Stimulated activated CD4-positive, alpha-beta T cell treated with anti-CD3 and anti-CD28 coated beads, TNF-alpha, amount 100 ng/mL, for 24 hours (primary cell): ENCODE measurements around the gene OTC.

ENCODE experiments used
- DNase-seq, 3 experiments: peaks; one replicate each; pipeline ENCODE4 v3.0.0-alpha.2; 2020; ENCODE audit warnings: low read depth in 3 of 3

OTC gene

DNA sequence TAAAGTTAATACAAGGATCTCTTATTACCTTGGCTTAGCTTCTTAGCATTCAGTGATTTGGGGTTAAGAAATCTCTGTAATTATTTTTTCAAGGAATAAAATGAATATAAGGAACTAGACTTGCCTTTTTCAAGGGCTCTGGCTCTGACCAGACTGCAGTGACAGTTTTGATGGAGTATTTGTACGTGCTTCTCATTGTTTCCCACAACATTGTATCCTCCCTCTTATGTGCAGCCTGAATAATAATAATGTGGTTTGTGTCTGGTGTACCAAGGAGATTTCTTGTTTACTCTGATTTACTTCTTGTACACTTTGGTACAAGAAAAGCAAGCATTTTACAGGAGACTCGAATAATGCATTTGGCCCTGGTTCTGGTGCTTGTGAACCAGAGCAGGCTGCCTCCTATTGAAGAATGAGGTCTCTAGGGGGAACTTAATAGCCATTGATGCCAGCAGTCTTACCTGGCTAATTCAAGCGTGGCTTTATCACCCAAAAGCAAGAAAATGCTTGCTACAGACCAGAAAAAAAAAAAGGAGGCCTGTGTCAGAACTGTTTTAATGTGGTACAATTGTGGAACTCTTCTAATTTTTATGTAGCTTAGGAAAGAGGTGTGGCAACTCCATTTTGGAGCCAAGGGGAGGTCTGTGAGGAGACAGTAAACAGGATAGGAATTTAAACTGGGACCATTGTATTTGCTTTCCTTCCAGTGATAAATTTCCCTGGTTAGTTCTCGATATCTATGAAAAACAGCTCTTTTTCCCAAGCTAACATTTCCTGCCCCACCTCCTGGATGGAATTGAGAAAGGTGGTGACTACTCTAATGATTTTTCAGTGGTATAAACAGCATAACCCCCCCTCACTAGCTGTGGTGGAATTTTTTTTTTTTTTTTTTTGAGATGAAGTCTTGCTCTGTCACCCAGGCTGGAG lies 5.6 kb downstream of the OTC start:
- no peak for DNase-seq

DNA sequence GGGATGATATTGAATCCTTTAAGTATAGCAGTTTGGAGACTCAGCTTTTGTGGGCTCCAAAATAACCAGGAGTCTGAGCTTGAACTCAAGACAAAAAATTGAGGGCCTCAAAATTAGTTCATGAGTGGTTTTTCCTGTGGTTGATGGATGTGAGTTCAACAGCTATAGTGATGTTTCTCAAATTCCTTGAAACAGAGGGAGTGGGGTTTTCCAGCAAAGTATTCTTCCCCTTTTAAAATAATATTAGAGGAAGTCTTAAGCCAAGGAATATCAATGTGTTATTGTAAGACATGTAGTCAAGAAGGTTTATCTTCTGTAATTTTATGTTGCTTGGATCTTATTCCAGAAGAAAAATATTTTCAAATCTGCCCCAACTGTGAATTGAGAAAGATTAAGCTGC lies 10.6 kb downstream of the OTC start:
- DNase-seq, result no peak

DNA sequence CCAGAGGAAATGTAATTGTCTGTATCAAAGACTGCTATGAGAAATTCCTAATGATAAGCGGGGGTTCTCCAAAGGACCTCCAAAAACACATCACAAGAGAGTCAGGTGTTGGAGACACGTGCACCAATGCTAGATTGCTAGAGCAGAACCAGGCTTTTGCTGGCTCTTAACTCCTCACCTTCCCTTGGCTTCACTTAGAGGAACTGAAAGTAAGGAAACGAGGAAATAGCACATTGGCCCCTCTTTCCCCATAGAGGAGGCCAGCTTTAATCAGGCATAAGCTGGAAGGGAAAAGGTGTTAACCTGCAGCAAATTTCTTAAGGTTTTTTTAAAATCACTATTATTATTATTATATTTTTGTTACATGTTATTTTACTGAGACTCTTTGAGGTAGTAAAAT lies 13.6 kb downstream of the OTC start:
- DNase-seq, result no peak

DNA sequence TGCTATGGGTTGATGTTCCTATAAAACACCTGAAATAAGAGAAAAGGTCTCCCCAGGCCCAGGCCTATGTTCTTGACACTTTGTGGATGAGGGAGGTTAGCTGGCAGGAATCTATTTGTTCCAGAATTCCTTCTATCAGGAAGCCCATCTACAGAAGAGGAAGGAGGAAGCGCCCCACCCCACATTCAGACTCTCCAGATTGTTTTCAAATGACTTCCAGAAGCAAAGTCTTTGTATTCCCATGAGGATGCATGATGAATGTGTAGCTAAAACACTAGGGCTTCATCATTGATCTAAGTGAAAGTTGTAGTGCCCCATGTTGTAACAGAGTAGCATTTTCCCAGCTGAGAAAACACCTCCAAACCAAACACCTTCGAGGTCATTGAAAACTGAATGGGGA lies 16.4 kb downstream of the OTC start:
- no peak for DNase-seq

DNA sequence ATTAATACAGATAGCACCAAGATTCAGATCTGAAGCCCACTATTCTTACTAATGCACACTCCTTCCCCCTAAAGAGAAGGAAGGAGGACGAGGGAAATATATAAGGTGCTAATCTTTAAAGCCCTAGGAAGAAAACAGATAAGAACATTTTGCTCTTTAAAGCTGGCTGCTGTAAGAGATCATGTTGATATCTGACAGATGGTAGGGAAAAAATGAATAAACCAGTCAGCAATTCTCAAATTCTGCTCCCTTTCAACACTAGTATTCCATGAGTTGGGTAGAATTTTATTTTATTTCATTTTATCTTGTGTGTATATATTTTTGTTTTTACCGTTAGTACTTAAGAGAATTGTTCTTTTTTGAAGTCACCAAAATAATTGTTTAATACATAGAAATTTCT lies 19.2 kb downstream of the OTC start:
- no peak for DNase-seq

GRCh38 chrX:38374431-38374830 lies 22.0 kb downstream of the OTC start:
- DNase-seq, result no peak

DNA sequence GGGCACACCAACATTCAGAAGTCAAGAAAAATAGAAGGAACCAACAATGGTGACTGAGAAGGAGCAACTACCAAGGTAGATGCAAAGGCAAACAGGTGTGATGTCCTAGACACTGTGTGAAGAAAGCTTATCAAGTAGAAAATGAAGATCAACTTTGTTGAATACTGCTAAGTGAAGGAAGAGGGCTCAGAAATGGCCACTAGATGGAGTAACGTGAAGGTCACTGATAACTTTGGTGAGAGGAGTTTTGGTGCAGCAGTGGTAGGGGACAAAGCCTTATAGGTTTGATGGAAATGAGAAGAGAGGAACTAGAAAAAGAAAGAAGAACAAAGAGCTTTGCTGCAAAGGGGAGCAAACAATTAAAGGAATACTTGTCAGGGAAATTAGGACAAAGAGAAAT lies 23.5 kb downstream of the OTC start:
- DNase-seq, result no peak

GRCh38 chrX:38376747-38377146 lies 24.3 kb downstream of the OTC start:
- no peak for DNase-seq

DNA sequence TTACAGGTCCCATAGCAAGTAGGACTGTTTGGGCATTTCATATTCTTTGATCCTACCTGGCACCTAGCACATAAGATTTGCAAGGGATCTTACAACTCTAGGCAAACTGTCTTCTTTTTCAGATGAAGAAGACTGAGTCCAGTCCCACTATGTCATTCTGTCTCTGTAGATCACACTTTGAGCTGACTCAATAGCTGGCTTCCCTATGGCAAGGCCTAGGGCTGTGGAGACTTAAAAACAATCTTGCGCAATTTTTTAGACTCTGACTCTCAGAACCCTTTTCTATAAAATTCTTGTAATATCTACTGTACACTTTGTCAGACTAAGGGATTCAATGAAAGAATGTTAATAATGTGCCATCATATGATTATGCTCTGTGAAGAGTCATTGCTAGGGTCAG lies 26.7 kb downstream of the OTC start:
- DNase-seq, result no peak

DNA sequence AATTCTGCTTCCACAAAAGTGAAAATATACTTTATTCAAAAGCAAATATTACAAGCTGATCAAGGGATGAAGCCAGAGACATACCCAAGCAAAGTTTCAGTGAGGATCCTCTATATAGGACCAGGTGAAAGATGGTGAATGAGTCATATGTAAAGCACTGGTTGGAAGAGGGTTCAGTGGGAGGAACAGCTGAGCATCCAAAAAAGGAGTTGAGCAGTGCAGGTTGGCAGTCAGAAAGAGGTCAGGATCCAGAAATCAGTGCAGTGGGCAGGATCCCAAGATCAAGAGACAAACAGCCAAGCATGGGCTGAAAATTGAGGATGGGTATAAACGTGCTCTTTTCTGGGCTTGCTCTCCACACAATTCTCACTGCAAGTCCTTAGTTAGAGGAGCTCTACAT lies 30.3 kb downstream of the OTC start:
- DNase-seq, result no peak

GRCh38 chrX:38400389-38400910 lies 48.0 kb downstream of the OTC start:
- no peak for DNase-seq

GRCh38 chrX:38402118-38402517 lies 49.7 kb downstream of the OTC start:
- no peak for DNase-seq

- no peak for DNase-seq
Observed at GRCh38 chrX:38403834-38404233, 51.4 kb downstream of the OTC start.

DNA sequence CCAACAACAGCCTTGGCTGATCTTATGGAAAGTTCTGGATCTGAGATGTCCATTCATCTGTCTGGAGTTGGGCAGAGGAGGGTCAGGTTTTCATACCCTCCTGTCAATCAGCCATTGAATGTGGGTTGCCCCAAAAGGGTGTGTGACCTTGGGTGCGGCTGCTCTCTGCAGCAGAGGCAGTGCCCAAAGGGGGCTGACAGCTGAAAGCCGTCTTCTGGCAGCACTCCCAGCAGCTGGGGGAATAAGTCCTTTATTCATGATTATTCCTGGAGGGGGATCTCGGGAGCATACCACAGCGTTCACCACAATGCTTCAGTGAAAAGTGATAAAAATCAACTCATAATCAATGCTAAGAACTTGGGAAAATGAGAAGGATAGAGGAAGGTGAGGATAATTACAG lies 54.7 kb downstream of the OTC start:
- no peak for DNase-seq

- DNase-seq, result no peak
Observed at GRCh38 chrX:38409289-38409688, 56.9 kb downstream of the OTC start.

- no peak for DNase-seq
Observed at GRCh38 chrX:38426785-38427184, 74.4 kb downstream of the OTC start.

DNA sequence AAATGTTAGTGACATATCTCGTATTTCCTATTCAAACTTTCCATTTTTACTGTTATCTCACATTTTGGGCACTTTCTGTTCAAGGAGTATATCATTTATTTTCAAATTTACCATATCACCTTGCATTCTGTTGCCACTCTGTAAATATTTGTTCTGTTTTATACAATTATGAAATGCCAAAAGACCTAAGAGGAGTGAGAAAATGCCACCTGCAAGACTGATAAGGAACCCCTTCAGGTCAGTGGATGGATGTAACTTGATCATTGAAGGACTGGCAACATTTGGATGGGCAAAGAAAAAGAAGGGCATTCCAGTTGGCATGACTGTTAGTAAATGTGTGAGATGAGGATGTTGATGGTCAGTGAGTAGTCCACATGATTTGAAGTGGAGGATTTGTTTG lies 79.1 kb downstream of the OTC start:
- no peak for DNase-seq

DNA sequence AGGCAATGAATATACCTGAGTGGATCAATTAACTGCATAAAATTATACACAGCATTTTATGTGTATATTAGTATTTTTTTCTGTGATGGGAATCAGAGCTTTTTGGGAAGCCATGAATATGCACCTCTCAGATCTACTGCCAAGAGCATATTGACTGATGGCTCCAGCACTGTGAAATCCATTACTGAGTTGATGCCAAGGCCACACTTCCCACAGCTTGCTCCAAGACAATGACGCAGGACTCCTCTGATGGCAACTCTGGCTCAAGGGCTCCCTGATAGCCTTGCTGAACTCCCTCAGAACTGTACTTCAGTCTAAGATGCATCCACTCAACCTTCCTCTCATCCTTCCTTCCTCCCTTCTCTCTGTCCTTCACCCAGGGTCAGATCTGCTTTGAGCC lies 82.7 kb downstream of the OTC start:
- DNase-seq, result no peak

DNA sequence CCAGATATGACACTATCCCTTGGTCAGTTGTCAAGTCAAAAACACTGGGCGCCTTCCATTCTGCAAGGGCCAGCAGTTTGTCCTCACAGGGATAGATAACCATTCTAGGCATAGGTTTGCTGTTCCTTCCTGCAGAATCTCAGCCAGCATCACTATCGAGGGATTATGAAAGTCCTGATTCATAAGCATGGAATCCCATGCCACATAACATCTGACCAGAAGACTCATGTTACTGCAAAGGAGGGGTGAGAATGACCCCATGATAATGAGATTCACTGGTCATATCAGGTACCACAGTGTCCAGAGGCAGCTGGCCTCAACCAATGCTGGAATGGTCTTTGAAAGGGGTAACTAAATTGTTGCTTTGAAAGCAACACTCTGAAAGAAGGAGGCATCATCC lies 84.7 kb downstream of the OTC start:
- no peak for DNase-seq

DNA sequence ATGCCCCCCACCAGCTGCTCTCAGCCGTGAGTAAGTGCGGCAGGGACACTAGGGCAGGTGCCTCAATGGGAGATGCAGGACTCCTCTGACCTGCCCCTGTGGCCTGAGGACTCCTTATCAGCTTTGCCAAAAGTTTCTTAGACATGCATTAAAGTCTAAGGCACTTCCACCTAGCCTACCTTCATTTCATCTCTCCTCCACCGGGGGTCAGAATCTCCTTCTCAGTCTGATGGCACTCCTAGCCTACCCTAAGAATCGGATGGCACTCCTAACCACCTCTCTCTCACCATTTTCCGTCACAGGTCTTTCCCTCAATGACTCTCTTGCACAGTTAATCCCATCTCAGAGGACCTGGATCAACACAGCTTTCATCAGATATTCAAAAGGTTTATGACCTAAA lies 85.9 kb downstream of the OTC start:
- DNase-seq, result no peak

GRCh38 chrX:38452603-38453002 lies 100.2 kb downstream of the OTC start:
- no peak for DNase-seq

- DNase-seq, result no peak
Observed at GRCh38 chrX:38458071-38458470, 105.7 kb downstream of the OTC start.

DNA sequence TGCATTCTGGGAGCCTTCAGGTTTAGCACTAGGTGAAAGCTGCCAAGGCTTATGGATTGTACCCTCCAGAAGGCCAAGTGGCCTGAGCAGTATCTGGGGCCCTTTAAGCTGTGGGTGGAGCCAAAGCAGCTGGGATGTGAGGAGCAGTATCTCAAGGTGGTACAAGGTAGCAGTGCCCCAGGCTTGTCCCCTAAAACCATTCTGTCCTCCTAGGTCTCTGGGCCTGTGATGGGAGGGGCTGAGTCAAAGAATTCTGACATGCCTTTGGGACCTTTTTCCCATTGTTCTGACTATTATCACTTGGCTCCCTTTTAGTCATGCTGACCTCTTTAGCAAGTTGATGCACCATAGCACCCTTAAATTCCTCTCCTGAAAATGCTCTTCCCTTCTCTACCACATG lies 109.9 kb downstream of the OTC start:
- DNase-seq, result no peak

GRCh38 chrX:38465686-38466085 lies 113.3 kb downstream of the OTC start:
- DNase-seq, result no peak
